HG02840 (cell line): ENCODE measurements around the gene DET1.
"Not testable (repeated sequence)": the region's sequence is repeated elsewhere in the genome, so short reads cannot be mapped to it uniquely, and the experiment has no call there.

Experiments
- ATAC-seq: cut with Tn5 transposase; IDR thresholded peaks from one replicate; pipeline ENCODE4 v1.9.1; 2021; ENCODE audit warnings: mild to moderate bottlenecking, moderate library complexity, moderate number of reproducible peaks; ENCODE audit not compliant: unreplicated experiment, low FRiP score

Gene DET1

GRCh38 chr15:88541709-88542341 is 4.7 kb downstream of the DET1 start:
- no peak for ATAC-seq

GRCh38 chr15:88541111-88541510 is 5.4 kb downstream of the DET1 start:
- ATAC-seq = not testable (repeated sequence)

GRCh38 chr15:88540350-88540749 is 6.1 kb downstream of the DET1 start:
- ATAC-seq = not testable (repeated sequence)

GRCh38 chr15:88539441-88539840 is 7.0 kb downstream of the DET1 start:
- ATAC-seq = no peak

- no peak for ATAC-seq
These were observed 7.5 kb downstream of the DET1 start for GRCh38 chr15:88538972-88539371.

- ATAC-seq = no peak
These were observed 8.7 kb downstream of the DET1 start for GRCh38 chr15:88537591-88538317.

GRCh38 chr15:88535607-88536313 is 10.7 kb downstream of the DET1 start:
- no peak for ATAC-seq

- ATAC-seq = no peak
These were observed 11.4 kb downstream of the DET1 start for GRCh38 chr15:88535100-88535499.

GRCh38 chr15:88533376-88533775 is 13.1 kb downstream of the DET1 start:
- ATAC-seq = no peak

GRCh38 chr15:88529021-88529630 is 17.4 kb downstream of the DET1 start:
- no peak for ATAC-seq

GRCh38 chr15:88526247-88526879 is 20.1 kb downstream of the DET1 start:
- ATAC-seq = no peak

GRCh38 chr15:88525418-88525817 is 21.1 kb downstream of the DET1 start:
- ATAC-seq = no peak

- not testable (repeated sequence) for ATAC-seq
These were observed 22.4 kb downstream of the DET1 start for GRCh38 chr15:88524094-88524493.

- no peak for ATAC-seq
These were observed 27.6 kb downstream of the DET1 start for GRCh38 chr15:88518903-88519302.

GRCh38 chr15:88513195-88513594 is 33.3 kb downstream of the DET1 start:
- ATAC-seq = no peak

- no peak for ATAC-seq
These were observed 33.9 kb downstream of the DET1 start for GRCh38 chr15:88512601-88513000.

GRCh38 chr15:88512078-88512477 is 34.4 kb downstream of the DET1 start:
- ATAC-seq = no peak

GRCh38 chr15:88511161-88511560 is 35.3 kb downstream of the DET1 start:
- ATAC-seq = no peak

GRCh38 chr15:88509964-88510363 is 36.5 kb downstream of the DET1 start:
- ATAC-seq = no peak

GRCh38 chr15:88509321-88509720 is 37.2 kb downstream of the DET1 start:
- ATAC-seq = no peak

- ATAC-seq = no peak
These were observed 39.9 kb downstream of the DET1 start for GRCh38 chr15:88506628-88507027.
